ENCODE results near the gene INIP.

The INIP gene

DNA sequence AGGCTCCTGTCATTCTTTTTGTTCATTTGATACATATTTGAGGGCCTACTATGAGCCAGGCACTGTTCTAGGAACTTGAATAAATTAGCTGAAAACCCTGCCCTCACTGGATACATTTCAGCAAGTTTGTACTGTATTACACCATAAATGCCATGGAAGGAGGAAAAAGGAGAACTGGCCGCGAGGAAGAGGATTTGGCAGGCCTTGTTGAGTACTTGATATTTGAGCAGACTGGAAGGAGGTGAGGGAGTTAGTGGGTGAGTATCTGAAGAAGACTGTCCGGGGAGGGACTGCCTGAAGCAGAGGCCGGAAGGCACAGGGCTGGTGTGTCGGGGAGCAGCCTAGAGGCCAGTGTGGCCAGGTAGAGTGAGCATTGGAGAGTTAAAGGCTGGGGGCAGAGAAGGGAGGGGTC lies 37.1 kb upstream of the INIP start:
- Histone ChIP-seq H3K4me1 (ENCODE audit: control insufficient read depth, insufficient read depth, low read length) (peaks cover 52% of the 10 kb centered on the region), H3K27ac (ENCODE audit: low read length) (peak overlapping the region; percentile 62), H3K36me3 (ENCODE audit: control insufficient read depth in 2 of 2, insufficient read depth in 2 of 2, low read length in 2 of 2) (no peaks in the 10 kb centered on the region), H3K27me3 (ENCODE audit: control insufficient read depth in 1 of 2, insufficient read depth in 2 of 2, low read length in 2 of 2) (no peaks in the 10 kb centered on the region), H3K9me3 (ENCODE audit: control insufficient read depth in 2 of 2, low read length in 2 of 2) (no peaks in the 10 kb centered on the region), H3K9ac (ENCODE audit: low read length in 2 of 2) (no peak overlapping the region), H3K4me3 (ENCODE audit: low read length in 2 of 2) (peak overlapping the region in 1 of 2 donors; percentile 44)

DNA sequence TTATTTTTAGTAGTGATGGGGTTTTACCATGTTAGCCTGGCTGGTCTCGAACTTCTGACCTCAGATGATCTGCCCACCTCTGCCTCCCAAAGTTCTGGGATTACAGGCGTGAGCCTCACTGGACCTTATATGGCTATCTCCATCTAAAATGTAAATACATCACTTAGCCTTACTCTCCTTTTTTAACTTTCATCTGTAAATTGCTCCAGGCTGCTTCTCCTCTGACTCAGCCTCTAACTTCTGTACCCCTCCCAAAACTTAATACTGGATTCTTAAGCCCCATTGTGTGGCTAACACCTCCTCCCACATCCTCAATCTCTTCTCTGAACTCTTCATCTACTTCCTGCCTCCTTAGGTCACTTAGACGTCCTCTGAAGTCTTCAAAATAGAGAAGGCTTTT lies 36.7 kb upstream of the INIP start:
- Histone ChIP-seq H3K9ac (ENCODE audit: low read length in 2 of 2) (no peak overlapping the region), H3K9me3 (ENCODE audit: control insufficient read depth in 2 of 2, low read length in 2 of 2) (no peaks in the 10 kb centered on the region), H3K27me3 (ENCODE audit: control insufficient read depth in 1 of 2, insufficient read depth in 2 of 2, low read length in 2 of 2) (no peaks in the 10 kb centered on the region), H3K27ac (ENCODE audit: low read length) (peak overlapping the region; percentile 62), H3K4me1 (ENCODE audit: control insufficient read depth, insufficient read depth, low read length) (peaks cover 56% of the 10 kb centered on the region), H3K4me3 (ENCODE audit: low read length in 2 of 2) (no peak overlapping the region), H3K36me3 (ENCODE audit: control insufficient read depth in 2 of 2, insufficient read depth in 2 of 2, low read length in 2 of 2) (no peaks in the 10 kb centered on the region)

DNA sequence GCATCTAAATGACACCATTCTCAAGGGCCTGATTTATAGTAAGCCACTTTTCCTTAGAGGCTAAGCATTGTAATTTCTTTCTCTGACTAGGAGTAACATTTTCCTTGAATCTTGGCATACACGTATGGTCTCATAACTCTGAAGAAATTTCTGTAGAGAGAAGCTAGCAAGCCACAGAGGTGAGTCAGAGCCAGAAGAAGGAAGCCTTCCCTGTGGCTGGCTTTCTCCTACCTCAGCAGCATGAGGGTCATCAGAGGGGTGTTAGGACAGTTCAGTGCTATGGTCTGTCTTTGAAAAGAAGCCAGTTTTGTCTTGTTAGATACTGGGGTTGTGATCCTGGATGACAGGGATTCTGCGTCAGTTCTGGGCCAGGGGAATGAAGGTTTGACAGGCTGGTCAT lies 35.8 kb upstream of the INIP start:
- peak overlapping the region in 1 of 2 donors; percentile 51 for H3K9ac ChIP-seq (ENCODE audit: low read length in 2 of 2)
- H3K27ac ChIP-seq (ENCODE audit: low read length): peak overlapping the region; percentile 62
- peaks cover 56% of the 10 kb centered on the region for H3K4me1 ChIP-seq (ENCODE audit: control insufficient read depth, insufficient read depth, low read length)

DNA sequence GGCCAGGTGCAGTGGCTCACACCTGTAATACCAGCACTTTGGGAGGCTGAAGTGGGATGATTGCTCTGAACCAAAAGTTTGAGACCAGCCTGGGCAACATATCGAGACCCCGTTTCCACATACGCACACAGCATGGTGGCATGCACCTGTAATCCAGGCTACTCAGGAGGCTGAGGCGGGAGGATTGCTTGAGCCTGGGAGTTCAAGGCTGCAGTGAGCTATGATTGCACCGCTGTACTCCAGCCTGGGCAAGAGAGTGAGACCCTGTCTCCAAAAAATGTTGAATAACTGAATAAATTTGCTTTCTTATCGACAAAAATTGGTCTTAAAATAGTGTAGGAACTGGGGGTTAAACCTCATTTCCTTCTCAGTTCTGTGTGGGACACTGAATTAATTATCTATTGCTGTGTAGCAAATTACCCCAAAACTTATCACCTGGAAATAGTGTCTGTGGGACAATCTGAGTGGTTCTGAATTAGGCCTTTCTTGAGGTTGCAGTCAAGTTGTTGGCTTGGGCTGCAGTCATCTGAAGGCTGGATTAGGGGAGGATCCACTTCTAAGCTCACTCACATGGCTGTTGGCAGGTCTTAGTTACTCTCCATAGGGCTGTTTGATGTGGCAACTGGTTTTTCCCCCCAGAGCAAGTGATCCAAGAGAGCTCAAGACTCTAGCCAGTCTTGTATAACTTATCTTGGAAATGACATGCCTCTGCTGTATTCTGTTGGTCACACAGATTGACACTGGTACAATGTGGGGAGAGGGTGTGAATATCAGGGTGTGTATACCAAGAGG lies 34.6 kb upstream of the INIP start:
- Histone ChIP-seq H3K9me3 (ENCODE audit: control insufficient read depth in 2 of 2, low read length in 2 of 2) (no peaks in the 10 kb centered on the region), H3K36me3 (ENCODE audit: control insufficient read depth in 2 of 2, insufficient read depth in 2 of 2, low read length in 2 of 2) (no peaks in the 10 kb centered on the region), H3K4me1 (ENCODE audit: control insufficient read depth, insufficient read depth, low read length) (peaks cover 56% of the 10 kb centered on the region), H3K27ac (ENCODE audit: low read length) (no peak overlapping the region), H3K4me3 (ENCODE audit: low read length in 2 of 2) (peak overlapping the region; percentile 86 to 96), H3K27me3 (ENCODE audit: control insufficient read depth in 1 of 2, insufficient read depth in 2 of 2, low read length in 2 of 2) (no peaks in the 10 kb centered on the region), H3K9ac (ENCODE audit: low read length in 2 of 2) (no peak overlapping the region)

More for the DNA sequence above, 35.8 kb upstream of the INIP start:
- H3K36me3 ChIP-seq (ENCODE audit: control insufficient read depth in 2 of 2, insufficient read depth in 2 of 2, low read length in 2 of 2): no peaks in the 10 kb centered on the region
- no peaks in the 10 kb centered on the region for H3K27me3 ChIP-seq (ENCODE audit: control insufficient read depth in 1 of 2, insufficient read depth in 2 of 2, low read length in 2 of 2)
- H3K4me3 ChIP-seq (ENCODE audit: low read length in 2 of 2): peak overlapping the region in 1 of 2 donors; percentile 29
- H3K9me3 ChIP-seq (ENCODE audit: control insufficient read depth in 2 of 2, low read length in 2 of 2): no peaks in the 10 kb centered on the region

DNA sequence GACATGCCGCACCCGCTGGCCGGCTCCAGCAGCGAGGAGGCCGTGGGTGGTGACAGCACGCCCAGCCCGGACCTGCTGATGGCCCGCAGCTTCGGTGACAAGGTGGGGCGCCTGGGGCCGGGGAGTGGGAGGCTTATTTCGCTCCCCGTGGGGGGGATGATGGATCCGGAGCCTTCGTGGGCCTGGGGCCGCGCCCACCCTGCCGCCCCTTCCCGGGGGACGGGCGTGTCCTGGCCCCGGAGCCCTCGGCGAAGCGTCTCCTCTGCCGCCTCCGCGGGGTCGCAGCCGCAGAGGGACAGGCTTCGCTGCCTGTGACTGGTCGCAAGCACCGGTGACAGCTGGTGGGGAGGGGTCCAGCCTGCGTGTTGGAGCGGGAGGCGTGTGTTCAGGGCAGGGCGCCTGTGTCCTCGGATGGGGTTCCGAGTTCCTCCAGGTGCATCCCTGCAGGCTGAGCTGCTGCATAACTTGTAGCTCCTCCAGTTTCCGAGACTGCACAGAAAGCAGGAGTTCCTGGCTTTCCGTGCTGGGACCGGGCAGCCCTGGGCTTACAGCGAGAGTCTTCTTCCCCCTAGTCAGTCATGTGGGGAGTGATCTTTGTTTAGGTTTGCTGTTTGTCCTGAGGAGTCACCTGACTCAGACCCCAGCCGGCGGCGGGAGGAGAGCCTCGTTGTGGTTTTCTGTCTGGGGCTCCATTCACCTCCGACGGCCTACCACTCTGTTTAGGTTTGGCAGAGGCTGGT lies 33.3 kb upstream of the INIP start:
- Histone ChIP-seq H3K9me3 (ENCODE audit: control insufficient read depth in 2 of 2, low read length in 2 of 2) (no peaks in the 10 kb centered on the region), H3K4me1 (ENCODE audit: control insufficient read depth, insufficient read depth, low read length) (peaks cover 53% of the 10 kb centered on the region), H3K9ac (ENCODE audit: low read length in 2 of 2) (peak overlapping the region; percentile 61 to 66), H3K27me3 (ENCODE audit: control insufficient read depth in 1 of 2, insufficient read depth in 2 of 2, low read length in 2 of 2) (no peaks in the 10 kb centered on the region), H3K4me3 (ENCODE audit: low read length in 2 of 2) (peak overlapping the region; percentile 86 to 96), H3K27ac (ENCODE audit: low read length) (peak overlapping the region; percentile 58), H3K36me3 (ENCODE audit: control insufficient read depth in 2 of 2, insufficient read depth in 2 of 2, low read length in 2 of 2) (no peaks in the 10 kb centered on the region)

DNA sequence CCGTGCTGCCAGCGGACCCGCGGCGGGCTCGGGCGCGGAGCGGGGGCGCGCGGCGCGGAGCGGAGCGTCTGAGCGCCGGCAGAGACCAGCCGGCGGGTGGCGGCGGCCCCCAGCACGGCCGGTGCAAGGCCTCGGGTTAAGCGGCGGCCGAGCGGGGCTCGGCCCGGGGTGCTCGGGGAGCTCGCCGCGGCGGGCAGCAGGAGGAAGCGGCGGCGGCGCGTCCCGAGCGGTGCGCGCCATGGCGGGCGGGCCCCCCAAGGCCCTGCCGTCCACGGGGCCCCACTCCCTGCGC lies 32.8 kb upstream of the INIP start:
- Histone ChIP-seq H3K27me3 (ENCODE audit: control insufficient read depth in 1 of 2, insufficient read depth in 2 of 2, low read length in 2 of 2) (no peaks in the 10 kb centered on the region), H3K4me3 (ENCODE audit: low read length in 2 of 2) (peak overlapping the region; percentile 86 to 96), H3K4me1 (ENCODE audit: control insufficient read depth, insufficient read depth, low read length) (peaks cover 48% of the 10 kb centered on the region), H3K36me3 (ENCODE audit: control insufficient read depth in 2 of 2, insufficient read depth in 2 of 2, low read length in 2 of 2) (no peaks in the 10 kb centered on the region), H3K9me3 (ENCODE audit: control insufficient read depth in 2 of 2, low read length in 2 of 2) (no peaks in the 10 kb centered on the region), H3K9ac (ENCODE audit: low read length in 2 of 2) (peak overlapping the region; percentile 61 to 66), H3K27ac (ENCODE audit: low read length) (no peak overlapping the region)

DNA sequence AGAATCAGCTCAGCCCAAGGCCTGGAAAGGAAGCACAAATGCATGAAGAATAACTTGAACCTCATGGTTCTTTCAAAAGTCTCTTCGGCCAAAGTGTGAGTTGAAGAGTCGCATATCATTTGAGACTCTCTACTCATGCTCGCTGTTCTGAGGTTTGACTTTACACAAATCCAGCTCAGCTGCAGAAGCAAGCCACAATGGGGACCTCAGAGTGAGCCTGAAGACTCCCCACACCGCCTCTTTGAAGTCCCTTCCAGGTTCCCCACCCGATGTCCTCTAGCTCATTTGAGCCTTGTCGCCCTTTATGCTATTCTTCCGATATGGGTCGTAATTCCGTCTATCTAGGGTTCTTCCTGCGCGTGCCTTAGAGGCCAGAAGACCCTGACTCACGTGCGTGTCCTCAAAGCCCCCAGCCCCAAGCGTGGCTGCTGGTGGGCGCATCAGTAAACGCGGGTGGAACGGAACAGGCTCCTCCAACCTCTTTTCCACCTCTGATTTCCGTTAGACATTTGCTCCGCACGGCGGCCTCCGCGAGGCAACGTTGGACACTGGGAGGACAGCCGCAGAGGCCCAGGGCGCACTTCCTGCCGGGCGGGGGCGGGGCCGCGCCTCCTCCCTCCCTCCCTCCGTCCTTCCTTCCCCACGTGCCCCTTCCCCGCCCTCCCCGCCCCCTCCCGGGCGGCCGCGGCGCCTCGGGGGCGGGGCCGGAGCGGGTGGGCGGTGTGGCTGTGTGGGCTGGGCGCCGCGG lies 32.3 kb upstream of the INIP start, which contains the start of gene SNX30:
Gene SNX30, plus strand, starts transcription at position 745 of the 748 bp plus-strand sequence. CDS start 242 bp downstream, outside the sequence.
- Histone ChIP-seq H3K4me1 (ENCODE audit: control insufficient read depth, insufficient read depth, low read length) (peaks cover 43% of the 10 kb centered on the region), H3K27me3 (ENCODE audit: control insufficient read depth in 1 of 2, insufficient read depth in 2 of 2, low read length in 2 of 2) (no peaks in the 10 kb centered on the region), H3K9ac (ENCODE audit: low read length in 2 of 2) (peak within 1 kb of the TSS; percentile 64 to 78), H3K36me3 (ENCODE audit: control insufficient read depth in 2 of 2, insufficient read depth in 2 of 2, low read length in 2 of 2) (no peaks in the 10 kb centered on the region), H3K4me3 (ENCODE audit: low read length in 2 of 2) (peak within 1 kb of the TSS; percentile 86 to 96), H3K9me3 (ENCODE audit: control insufficient read depth in 2 of 2, low read length in 2 of 2) (no peaks in the 10 kb centered on the region), H3K27ac (ENCODE audit: low read length) (peak within 1 kb of the TSS; percentile 70)

DNA sequence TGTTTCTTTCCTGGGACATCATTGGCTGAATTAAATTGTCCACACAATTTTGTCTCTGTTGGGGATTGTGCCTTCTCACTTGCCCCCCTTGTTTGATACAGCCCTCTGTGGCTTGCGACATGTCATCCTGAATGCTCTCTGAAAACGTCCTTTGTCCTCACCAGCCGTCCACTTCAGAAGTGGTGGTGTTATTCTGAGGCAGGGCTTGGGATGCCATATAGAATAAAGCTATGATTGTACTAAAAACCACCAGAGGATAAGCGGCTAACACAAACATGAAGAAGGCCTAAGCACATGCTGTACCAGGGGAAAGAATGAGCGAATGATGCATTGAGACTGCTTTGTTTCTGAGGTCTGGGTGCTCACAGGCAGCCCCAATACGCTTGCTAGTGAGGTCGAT lies 29.2 kb upstream of the INIP start:
- Histone ChIP-seq H3K9ac (ENCODE audit: low read length in 2 of 2) (no peak overlapping the region), H3K9me3 (ENCODE audit: control insufficient read depth in 2 of 2, low read length in 2 of 2) (no peaks in the 10 kb centered on the region), H3K36me3 (ENCODE audit: control insufficient read depth in 2 of 2, insufficient read depth in 2 of 2, low read length in 2 of 2) (no peaks in the 10 kb centered on the region), H3K27ac (ENCODE audit: low read length) (no peak overlapping the region), H3K4me3 (ENCODE audit: low read length in 2 of 2) (no peak overlapping the region), H3K4me1 (ENCODE audit: control insufficient read depth, insufficient read depth, low read length) (peaks cover 18% of the 10 kb centered on the region), H3K27me3 (ENCODE audit: control insufficient read depth in 1 of 2, insufficient read depth in 2 of 2, low read length in 2 of 2) (no peaks in the 10 kb centered on the region)

DNA sequence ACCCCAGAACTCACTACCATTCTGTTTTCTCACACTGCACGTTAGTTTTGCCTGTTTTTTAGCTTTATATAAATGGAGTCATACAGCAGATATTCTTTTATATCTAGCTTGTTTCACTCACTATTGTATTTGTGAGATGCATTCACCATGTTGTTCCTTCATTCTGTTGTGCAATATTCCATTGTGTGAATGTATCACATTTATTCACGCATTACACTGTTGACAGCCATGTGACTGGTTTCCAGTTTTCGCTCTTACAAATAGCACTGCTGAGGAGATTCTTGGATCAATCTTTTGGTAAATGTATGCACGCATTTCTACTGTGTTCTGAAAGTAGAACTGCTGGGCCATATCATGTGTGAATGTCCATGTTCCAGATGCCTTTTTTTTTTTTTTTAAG lies 26.3 kb upstream of the INIP start:
- H3K27ac ChIP-seq (ENCODE audit: low read length): no peak overlapping the region
- H3K4me1 ChIP-seq (ENCODE audit: control insufficient read depth, insufficient read depth, low read length): no peaks in the 10 kb centered on the region

DNA sequence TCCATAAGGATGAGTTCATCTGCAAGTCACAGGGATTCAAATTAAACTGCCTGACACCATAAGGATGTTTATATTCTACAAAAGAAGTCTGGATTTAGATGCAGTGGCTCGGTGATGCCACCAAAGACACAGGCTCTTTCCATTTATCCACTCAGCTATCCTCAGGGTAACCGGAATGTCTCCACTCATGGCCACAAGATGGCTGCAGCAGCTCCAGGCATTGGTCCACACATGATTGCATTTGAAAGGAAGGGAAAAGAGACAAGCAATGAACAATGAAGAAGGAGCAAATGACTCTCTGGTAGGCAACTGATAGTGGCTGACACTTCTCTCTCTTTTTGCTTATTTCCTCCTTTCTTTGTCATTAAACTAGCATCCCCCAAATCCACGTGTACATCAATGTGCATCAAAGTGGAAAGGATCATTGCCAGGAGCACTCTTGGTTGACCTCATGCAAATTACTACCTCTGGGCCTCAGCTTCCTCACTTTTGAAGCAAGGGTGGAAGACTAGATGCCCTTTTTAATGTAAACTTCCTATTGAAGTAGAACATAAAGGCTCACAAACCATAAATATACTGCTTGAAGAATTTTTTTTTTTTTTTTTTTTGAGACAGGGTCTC lies 25.4 kb upstream of the INIP start:
- Histone ChIP-seq H3K4me1 (ENCODE audit: control insufficient read depth, insufficient read depth, low read length) (no peaks in the 10 kb centered on the region), H3K27ac (ENCODE audit: low read length) (no peak overlapping the region), H3K9ac (ENCODE audit: low read length in 2 of 2) (no peak overlapping the region), H3K36me3 (ENCODE audit: control insufficient read depth in 2 of 2, insufficient read depth in 2 of 2, low read length in 2 of 2) (no peaks in the 10 kb centered on the region), H3K4me3 (ENCODE audit: low read length in 2 of 2) (no peak overlapping the region), H3K27me3 (ENCODE audit: control insufficient read depth in 1 of 2, insufficient read depth in 2 of 2, low read length in 2 of 2) (no peaks in the 10 kb centered on the region), H3K9me3 (ENCODE audit: control insufficient read depth in 2 of 2, low read length in 2 of 2) (no peaks in the 10 kb centered on the region)

More for the DNA sequence above, 26.3 kb upstream of the INIP start:
- no peaks in the 10 kb centered on the region for H3K27me3 ChIP-seq (ENCODE audit: control insufficient read depth in 1 of 2, insufficient read depth in 2 of 2, low read length in 2 of 2)
- H3K9ac ChIP-seq (ENCODE audit: low read length in 2 of 2): no peak overlapping the region
- H3K9me3 ChIP-seq (ENCODE audit: control insufficient read depth in 2 of 2, low read length in 2 of 2): no peaks in the 10 kb centered on the region
- no peak overlapping the region for H3K4me3 ChIP-seq (ENCODE audit: low read length in 2 of 2)
- H3K36me3 ChIP-seq (ENCODE audit: control insufficient read depth in 2 of 2, insufficient read depth in 2 of 2, low read length in 2 of 2): no peaks in the 10 kb centered on the region
